Upper lobe of left lung (tissue), 4 donors: ENCODE results near the gene HMBS.

Source experiments
- POLR2A ChIP-seq, 4 donors: fragments of 450-650 bp; IDR thresholded peaks; one replicate each; pipeline ENCODE4 v1.5.1; 2016 to 2017; ENCODE audit warnings: antibody characterized with exemption in 4 of 4, mild to moderate bottlenecking in 2 of 4
- POLR2AphosphoS5 ChIP-seq, 2 donors: sonication (generic); formaldehyde crosslinking; IDR thresholded peaks; one replicate each; pipeline ENCODE4 v1.5.1; 2017; ENCODE audit warnings: antibody characterized with exemption in 2 of 2
- TF ChIP-seq, protein P1 (sequence below), 6 experiments: fragments of 450-650 bp in 4 of 6; fragments of 200-600 bp in 2 of 6; sonication (generic) in 2 of 6; IDR thresholded peaks; one replicate each; pipeline ENCODE4 v1.5.1; 2016 to 2019; ENCODE audit warnings: antibody characterized with exemption in 6 of 6

DNA sequence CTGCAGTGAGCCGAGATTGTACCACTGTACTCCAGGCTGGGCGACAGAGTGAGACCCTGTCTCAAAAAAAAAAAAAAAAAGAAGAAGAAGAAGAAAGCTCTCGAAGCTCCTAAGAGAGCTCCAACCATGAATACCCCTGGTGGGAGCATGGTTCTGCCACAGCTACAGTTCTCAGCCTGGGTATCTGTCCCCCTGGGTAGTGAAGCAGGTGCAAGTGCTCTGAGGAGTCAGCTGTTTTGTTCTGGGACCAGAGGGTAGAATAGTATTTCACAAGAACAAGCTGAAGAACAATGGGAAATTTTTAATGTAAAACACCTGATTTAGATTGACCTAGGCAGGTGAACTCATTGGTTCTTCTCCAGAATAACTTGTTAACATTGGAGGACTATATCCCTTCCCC is 23.4 kb upstream of the HMBS start:
- no peak for TF ChIP-seq POLR2A (IDR thresholded peaks at IDR 0.05)
- no peak for TF ChIP-seq POLR2AphosphoS5 (IDR thresholded peaks at IDR 0.05)
- TF ChIP-seq, protein P1, sequence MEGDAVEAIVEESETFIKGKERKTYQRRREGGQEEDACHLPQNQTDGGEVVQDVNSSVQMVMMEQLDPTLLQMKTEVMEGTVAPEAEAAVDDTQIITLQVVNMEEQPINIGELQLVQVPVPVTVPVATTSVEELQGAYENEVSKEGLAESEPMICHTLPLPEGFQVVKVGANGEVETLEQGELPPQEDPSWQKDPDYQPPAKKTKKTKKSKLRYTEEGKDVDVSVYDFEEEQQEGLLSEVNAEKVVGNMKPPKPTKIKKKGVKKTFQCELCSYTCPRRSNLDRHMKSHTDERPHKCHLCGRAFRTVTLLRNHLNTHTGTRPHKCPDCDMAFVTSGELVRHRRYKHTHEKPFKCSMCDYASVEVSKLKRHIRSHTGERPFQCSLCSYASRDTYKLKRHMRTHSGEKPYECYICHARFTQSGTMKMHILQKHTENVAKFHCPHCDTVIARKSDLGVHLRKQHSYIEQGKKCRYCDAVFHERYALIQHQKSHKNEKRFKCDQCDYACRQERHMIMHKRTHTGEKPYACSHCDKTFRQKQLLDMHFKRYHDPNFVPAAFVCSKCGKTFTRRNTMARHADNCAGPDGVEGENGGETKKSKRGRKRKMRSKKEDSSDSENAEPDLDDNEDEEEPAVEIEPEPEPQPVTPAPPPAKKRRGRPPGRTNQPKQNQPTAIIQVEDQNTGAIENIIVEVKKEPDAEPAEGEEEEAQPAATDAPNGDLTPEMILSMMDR (IDR thresholded peaks at IDR 0.05) = no peak
